Astrocyte of the spinal cord (primary cell): ENCODE data around the gene OR2S2.

Experiments
- DNase-seq: peaks from one replicate; pipeline ENCODE4 v3.0.0; 2011; ENCODE audit warnings: low read depth, low spot score
- H3K4me3 ChIP-seq: 2 replicates; pipeline ENCODE4 v1.5.1; 2011; ENCODE audit warnings: low read depth, mild to moderate bottlenecking, low read length, moderate library complexity
- CTCF ChIP-seq: IDR thresholded peaks from 2 replicates; pipeline ENCODE4 v1.5.1; 2012; ENCODE audit warnings: low read depth, mild to moderate bottlenecking, low read length, inconsistent platforms
- in situ Hi-C: cut with HindIII; loops from 2 replicates; pipeline ENCODE4 v1.10.0; 2017; ENCODE audit warnings: low sequenced_read_pairs

OR2S2 gene

GRCh38 chr9:35966433-35966832 is 8.5 kb upstream of the OR2S2 start:
- no peak for DNase-seq
- in situ Hi-C loops, result no loop called here
- no peak for TF ChIP-seq CTCF

GRCh38 chr9:35965011-35965410 is 7.1 kb upstream of the OR2S2 start:
- no peak for TF ChIP-seq CTCF
- no peak for DNase-seq
- H3K4me3 ChIP-seq, result no peak overlapping the region
- in situ Hi-C loops, result no loop called here

More at GRCh38 chr9:35966433-35966832, 8.5 kb upstream of the OR2S2 start:
- no peak overlapping the region for H3K4me3 ChIP-seq

GRCh38 chr9:35962126-35962906 is 4.4 kb upstream of the OR2S2 start:
- in situ Hi-C loops, result no loop called here
- DNase-seq, result peak; percentile 21
- H3K4me3 ChIP-seq, result no peak overlapping the region
- no peak for TF ChIP-seq CTCF

GRCh38 chr9:35960039-35960655 is 2.2 kb upstream of the OR2S2 start:
- in situ Hi-C loops, result no loop called here
- peak; percentile 53 for DNase-seq
- H3K4me3 ChIP-seq, result no peak overlapping the region
- no peak for TF ChIP-seq CTCF

GRCh38 chr9:35956651-35957050 is 1.3 kb downstream of the OR2S2 start:
- in situ Hi-C loops, result no loop called here
- H3K4me3 ChIP-seq, result no peak overlapping the region
- DNase-seq, result no peak
- TF ChIP-seq CTCF, result no peak

GRCh38 chr9:35954942-35955546 is 2.9 kb downstream of the OR2S2 start:
- peak; percentile 80 for DNase-seq
- peak; percentile 89 for TF ChIP-seq CTCF
- in situ Hi-C loops, result no loop called here
- no peak overlapping the region for H3K4me3 ChIP-seq
